GM18499 (cell line): ENCODE measurements around the gene MARK3.
A peak's percentile ranks its signal among the peaks of the same experiment; 100 is the strongest.
"Not testable (repeated sequence)": the region's sequence is repeated elsewhere in the genome, so short reads cannot be mapped to it uniquely, and the experiment has no call there.

Source experiments
- ATAC-seq: cut with Tn5 transposase; IDR thresholded peaks from one replicate; pipeline ENCODE4 v1.9.1; 2021; ENCODE audit warnings: moderate number of reproducible peaks; ENCODE audit not compliant: insufficient read depth, unreplicated experiment

Gene MARK3

GRCh38 chr14:103521951-103522563 is 136.8 kb downstream of the MARK3 start:
- no peak for ATAC-seq

DNA sequence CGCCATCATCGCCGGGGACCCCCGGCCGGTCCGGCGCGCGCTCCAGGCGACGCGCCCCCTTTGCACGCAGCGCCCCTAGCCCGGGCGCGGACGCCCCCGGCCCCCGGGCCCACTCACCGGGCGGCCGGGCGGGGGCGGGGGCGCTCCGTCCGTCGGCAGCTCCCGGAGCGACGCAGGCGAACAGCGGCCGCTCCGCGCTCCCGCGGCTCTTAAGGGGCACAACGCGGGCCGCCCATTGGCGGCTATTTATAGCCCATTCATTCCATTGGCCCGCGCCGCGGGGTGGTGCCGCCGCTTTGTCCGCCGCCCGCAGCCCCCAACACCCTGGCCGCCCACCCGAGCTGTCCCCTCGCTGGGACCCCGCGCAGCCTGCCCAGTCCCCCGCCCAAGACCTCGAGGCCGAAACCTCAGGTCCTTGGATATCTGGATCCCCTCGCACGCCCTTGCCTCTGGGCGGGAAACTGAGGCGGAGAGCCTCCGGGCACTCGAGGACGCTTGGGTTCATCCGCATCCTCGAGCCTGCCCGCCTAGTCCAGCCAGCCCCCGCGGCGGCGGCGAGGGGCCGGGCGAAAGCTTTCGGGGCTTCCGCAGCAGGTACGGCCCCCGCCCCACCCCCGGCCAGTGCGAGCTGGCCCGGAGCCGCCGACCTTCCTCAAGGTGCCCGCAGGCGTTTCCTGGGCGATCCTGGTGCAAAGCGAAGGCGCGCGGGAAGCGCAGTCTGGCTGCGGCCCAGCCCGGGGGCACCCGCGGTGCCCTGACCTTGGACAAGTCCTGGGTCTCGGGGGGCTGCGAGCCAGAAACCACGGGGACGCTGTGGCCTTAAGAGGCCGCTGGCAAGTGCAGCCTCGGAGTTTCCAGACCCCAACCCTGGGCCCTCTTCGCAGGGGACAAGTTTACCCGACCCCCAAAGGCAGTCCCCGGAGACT is 137.7 kb downstream of the MARK3 start, which contains the start of gene CKB:
Gene CKB (minus strand): TSS at position 182 of the 926 bp plus-strand sequence. CDS start 337 bp downstream, outside the sequence.
- ATAC-seq: no peak

DNA sequence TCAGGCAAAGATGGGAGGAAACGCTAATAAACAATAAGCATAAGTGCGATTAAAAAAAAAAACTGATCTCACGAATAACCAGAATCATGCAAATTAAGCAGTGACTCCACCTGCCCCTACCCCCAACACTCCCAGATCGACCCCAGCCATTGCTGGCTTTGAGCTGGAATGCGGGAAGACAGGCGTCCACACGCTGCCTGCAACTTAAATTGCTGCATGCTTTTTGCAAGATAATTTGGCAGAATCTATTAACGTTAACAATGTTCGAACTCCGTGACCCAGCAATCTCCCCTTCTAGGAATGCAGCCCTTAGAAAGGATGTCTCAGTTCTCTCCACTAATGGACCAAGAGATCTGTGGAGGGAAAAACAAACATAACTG is 138.3 kb downstream of the MARK3 start:
- no peak for ATAC-seq

- ATAC-seq: no peak
These were observed 139.1 kb downstream of the MARK3 start for GRCh38 chr14:103524002-103524935.

- ATAC-seq: not testable (repeated sequence)
These were observed 140.4 kb downstream of the MARK3 start for GRCh38 chr14:103525430-103526246.

DNA sequence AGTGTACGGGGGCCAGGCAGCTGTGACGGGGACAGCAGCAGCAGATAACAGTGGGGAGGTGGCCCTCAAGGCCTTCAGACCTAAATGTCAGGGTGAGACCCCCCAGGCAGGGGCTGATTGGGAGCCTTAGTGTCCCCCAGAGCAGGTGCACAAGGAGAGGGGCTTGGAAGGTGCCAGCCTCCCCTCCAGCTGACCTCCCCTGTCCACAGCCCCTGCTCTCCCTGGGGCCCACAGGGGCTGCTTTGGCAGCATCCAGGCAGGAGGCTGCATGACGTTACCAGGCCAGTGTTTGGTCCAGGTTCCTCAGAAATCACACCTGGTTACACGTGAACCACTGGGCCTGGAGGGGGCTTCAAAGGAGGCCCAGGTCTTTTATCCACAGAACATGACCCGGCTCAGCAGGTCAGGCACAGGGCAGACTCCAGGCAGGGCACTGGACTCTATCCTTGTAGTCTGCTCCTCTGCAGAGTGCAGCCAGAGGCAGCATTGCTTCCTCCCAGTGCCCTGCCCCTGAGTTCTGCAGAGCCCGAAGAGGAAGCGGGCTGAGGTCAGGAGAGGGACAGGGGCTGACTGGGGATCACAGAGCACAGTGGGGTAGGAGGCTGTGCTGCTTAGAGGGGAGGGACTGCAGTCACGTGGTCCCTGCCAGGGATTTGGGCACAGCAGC is 141.2 kb downstream of the MARK3 start:
- no peak for ATAC-seq

DNA sequence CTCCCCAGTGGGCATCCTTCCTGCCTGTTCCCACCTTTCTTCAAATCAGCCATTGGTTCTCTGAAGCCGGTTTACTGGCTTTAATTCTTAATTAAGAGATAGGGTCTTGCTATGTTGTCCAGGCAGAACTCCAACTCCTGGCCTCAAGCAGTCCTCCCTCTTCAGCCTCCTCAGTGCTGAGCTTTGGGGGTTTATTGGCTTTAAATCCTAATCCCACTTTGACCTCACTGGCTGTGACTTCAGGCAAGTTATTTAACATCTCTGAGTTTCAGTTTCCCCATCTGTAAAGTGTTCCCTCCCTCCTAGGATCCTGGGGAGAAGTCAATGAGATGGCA is 141.7 kb downstream of the MARK3 start:
- no peak for ATAC-seq

- peak; percentile 54 for ATAC-seq
These were observed 142.4 kb downstream of the MARK3 start for GRCh38 chr14:103527408-103528145.

DNA sequence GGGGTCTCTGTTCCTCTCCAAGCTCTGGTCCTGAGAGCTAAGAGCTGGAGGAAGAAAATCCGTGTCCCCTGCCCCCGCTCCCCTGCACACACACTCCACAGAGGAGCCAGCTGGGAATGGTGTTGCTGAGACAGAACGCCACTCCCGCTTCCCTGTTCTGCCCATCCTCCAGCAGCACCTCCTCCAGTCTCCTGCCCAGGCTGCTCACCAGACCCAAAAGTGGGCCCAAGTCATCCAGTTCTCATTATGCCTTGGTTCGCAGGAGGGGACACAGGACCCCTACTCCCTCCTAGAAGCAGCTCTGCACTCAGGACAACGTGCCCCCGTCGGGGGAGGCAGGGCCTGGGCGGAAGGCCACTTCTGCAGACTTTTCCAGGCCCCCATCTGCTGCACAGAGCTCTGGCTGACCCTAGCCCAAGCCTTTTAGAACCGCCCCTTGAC is 143.0 kb downstream of the MARK3 start:
- ATAC-seq: no peak

DNA sequence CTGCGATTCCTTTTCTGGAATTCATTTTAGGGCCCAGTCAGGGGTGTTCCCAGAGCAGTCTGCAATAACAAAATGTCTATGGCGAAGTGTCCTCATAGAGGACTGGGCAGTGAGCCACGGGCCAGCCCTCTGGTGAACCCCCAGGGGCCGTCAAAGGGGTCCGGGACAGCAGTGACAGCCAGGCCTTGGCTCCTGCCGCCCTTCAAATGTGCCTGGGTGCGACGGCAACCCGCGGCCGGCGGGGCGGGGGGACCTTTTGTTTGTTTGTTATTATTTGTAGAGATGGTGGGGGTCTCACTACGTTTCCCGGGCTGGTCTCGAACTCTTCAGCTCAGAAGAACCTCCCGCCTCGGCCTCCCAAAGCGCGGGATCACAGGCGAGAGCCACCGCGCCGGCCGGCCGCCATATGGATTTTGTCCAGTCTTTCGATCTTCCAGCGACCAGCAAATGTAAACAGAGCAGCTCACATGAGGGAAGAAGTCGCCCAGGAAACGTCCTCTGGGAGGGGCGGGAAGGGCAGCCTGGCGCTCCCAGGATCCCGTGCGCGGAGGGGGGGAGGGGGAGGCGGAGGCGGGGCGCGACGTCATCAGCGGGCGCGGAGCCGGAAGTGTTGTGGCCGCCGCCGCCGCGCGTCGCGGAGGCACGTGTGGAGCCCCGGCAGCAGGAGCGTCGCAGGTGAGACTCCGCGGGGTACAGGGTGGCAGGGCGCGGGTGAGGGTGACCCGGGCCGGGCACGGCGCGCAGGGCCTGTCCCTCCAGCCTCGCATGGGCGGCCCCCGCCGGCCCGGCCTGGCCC is 143.6 kb downstream of the MARK3 start, which contains the start of gene TRMT61A:
Gene TRMT61A (plus strand): TSS at position 610 of the 796 bp plus-strand sequence. CDS start 783 bp downstream, outside the sequence.
- ATAC-seq: no peak

DNA sequence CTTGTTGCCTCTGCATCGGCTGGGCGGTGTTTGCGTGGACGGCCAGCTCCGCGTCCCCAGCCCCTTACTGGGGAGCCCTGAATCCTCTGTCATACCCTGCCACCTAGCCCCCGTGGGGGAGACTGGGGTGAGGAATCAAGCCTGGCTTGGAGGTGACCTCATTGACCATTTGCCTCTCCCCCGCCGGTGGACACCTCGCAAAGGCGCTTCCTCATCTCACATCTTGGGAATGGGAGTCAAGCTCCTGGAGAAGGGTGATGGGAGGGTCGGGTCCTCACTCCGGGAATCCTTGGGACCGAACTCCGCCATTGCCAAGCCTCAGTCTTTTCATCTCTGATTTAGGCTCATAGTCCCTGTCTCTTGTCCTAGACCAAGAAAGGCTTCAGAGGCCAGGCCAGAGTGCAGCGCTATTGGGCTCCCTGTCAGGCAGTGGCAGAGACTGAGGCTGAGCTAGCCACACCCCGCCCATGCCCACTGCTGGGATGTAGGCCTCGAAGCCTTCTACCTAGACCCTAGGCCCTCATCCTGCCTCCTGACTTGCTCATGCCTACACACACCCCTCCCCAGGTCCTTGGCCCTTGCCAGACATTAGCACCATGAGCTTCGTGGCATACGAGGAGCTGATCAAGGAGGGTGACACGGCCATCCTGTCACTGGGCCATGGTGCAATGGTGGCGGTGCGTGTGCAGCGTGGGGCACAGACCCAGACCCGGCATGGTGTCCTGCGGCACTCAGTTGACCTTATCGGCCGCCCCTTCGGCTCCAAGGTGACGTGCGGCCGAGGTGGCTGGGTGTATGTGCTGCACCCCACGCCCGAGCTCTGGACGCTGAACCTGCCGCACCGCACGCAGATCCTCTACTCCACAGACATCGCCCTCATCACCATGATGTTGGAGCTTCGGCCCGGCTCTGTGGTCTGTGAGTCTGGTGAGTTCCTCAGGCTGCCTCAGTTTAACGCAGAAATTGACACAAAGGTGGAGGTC is 144.5 kb downstream of the MARK3 start:
- ATAC-seq: no peak

- ATAC-seq: no peak
These were observed 145.2 kb downstream of the MARK3 start for GRCh38 chr14:103530390-103530789.

GRCh38 chr14:103530831-103531230 is 145.6 kb downstream of the MARK3 start:
- ATAC-seq: no peak

DNA sequence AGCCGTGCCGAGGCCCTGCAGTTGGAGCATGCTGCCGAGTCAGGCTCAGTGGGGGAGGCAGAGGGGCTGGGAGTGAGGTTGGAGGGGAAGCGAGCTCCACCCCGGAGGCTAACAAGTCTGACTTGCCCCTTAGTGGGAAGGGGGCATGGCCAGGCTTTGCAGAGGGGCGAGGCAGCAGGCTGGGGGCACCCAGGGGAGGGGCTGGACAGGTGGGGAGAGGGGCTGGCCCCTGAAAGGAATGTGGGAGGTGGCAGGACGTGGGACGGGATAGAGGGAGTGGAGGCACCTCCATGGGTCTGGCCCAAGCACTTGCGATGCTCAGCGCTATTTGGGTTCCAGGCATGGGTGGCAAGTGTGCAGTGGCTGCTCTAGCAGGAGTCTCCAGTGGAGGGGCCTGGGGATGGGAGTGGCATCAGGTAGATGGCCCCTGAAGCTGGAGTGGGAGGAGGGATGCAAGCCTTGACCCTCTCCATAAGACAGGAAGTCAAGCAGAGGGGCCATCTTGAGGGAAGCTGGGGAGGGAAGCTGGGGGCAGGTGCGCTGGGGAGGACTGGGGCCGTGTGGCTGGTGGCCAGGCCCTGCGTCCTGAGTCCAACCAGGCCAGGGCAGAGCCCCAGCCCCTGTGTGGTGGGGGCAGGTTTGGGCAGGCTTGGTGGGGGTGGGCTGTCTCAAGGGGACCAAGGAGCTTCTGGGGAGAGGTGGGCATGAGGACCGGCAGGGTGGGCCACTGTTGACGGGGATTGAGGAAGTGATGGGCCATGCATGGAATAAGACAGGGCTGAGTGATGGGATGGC is 146.4 kb downstream of the MARK3 start:
- no peak for ATAC-seq

DNA sequence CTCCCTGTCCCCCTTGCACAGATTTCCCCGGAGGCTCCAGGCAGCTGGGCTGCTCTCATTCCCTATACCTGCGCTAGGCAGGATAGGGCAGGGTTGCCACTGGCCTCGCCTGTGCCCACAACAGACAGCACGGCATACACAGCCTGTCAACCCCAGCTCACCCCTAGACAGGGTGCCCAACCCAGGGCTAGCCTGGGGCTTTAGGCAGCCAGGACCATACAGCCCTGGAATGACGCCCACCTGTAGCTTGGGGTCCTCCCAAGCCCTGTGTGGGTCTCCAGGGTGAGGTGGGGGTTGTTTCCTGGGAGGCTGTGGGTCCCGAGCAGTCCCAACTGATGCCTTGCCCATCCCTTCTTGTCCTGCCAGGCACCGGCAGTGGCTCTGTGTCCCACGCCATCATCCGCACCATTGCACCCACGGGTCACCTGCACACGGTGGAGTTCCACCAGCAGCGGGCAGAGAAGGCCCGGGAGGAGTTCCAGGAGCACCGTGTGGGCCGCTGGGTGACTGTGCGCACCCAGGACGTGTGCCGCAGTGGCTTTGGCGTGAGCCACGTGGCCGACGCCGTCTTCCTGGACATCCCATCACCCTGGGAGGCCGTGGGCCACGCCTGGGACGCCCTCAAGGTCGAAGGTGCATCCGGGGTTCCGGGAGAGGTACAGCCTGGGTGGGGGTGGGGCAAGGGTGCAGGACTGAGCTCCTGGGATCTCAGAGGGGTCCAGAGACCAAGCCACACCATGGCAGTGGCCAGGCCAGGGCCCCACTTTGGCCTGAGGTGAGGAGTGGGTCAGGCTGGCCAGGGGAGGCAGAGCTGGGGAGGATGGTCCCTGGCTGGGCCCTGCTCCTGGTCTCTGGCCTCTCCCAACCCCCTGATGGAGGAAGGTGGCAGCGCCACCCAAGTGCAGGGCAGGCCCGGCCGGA is 147.3 kb downstream of the MARK3 start:
- no peak for ATAC-seq
